ENCODE results near the gene KLHL34.

Gene KLHL34

DNA sequence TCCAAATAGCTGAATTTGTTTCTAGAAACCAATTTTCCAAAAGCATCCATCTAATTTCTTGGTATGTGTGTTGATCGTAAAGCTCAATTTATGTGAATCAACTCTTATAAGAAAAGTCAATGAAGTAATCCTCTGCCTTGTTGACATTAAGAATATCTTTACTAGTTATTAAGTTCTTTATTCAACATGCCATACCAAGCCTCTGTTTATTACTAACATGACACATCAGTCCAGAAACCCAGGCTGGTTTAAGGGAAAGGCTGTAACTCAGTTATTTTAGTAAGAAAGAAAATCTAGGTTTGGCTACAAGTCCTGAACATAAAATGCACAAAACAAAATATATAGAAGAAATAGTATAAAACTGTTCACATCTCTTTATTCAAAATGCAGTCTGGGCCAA is 48.0 kb downstream of the KLHL34 start:
- TF ChIP-seq, protein P1, sequence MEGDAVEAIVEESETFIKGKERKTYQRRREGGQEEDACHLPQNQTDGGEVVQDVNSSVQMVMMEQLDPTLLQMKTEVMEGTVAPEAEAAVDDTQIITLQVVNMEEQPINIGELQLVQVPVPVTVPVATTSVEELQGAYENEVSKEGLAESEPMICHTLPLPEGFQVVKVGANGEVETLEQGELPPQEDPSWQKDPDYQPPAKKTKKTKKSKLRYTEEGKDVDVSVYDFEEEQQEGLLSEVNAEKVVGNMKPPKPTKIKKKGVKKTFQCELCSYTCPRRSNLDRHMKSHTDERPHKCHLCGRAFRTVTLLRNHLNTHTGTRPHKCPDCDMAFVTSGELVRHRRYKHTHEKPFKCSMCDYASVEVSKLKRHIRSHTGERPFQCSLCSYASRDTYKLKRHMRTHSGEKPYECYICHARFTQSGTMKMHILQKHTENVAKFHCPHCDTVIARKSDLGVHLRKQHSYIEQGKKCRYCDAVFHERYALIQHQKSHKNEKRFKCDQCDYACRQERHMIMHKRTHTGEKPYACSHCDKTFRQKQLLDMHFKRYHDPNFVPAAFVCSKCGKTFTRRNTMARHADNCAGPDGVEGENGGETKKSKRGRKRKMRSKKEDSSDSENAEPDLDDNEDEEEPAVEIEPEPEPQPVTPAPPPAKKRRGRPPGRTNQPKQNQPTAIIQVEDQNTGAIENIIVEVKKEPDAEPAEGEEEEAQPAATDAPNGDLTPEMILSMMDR (IDR thresholded peaks at IDR 0.05; ENCODE audit: control insufficient read depth, insufficient read depth, low read depth, low read length, missing control alignments): no peak
- no peak for DNase-seq (ENCODE audit: low read depth)
- no peak overlapping the region for H3K4me3 ChIP-seq (ENCODE audit: control insufficient read depth, low read depth, low read length)

DNA sequence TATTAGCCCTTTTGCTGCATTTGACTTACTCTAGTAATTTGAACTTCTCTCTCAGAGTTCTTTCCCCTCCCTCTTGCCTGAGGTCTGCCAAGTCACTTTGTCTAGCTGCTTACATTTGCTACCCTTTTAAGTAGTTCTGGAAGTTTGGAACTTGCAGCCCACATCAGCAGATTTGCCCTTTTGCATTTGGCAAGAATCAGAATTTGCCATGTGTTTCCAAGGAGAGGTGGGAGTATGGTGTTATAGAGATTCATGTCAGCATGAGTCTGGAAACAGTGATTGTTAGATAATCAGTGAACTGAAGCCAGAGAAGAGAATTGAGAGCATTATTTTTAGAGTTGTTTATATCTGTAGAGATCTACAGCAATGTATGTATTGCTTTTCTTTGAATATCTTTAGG is 52.1 kb downstream of the KLHL34 start:
- TF ChIP-seq, protein P1 (IDR thresholded peaks at IDR 0.05; ENCODE audit: control insufficient read depth, insufficient read depth, low read depth, low read length, missing control alignments): no peak

More for the DNA sequence above, 52.1 kb downstream of the KLHL34 start:
- no peak for DNase-seq (ENCODE audit: low read depth)
- H3K4me3 ChIP-seq (ENCODE audit: control insufficient read depth, low read depth, low read length): no peak overlapping the region

Data from AG09309 (cell line).